K562 (cell line): Measurements from ENCODE around the gene MTRF1L. TPM values are rescaled to one million over a fixed set of nuclear protein-coding genes. Genes with fewer than 3 reads are reported as not detected.

Experiments used
- CAMTA2 ChIP-seq: fragments of 250-450 bp; sonication (Bioruptor Pico); conservative IDR thresholded peaks from 2 replicates; pipeline ENCODE4 v1.5.1; 2022
- EWSR1 ChIP-seq: fragments of 450-650 bp; IDR thresholded peaks from 2 replicates; pipeline ENCODE4 v1.6.1; 2018; ENCODE audit warnings: borderline replicate concordance, mild to moderate bottlenecking, low read depth, moderate library complexity; ENCODE audit not compliant: partially characterized antibody
- SIN3A ChIP-seq, 2 experiments: fragments of 150-350 bp in 1 of 2; IDR thresholded peaks; 2 replicates each; pipeline ENCODE4 v1.6.1; 2011 to 2016; ENCODE audit warnings: borderline replicate concordance in 2 of 2, low read depth in 2 of 2, low read length in 2 of 2, mild to moderate bottlenecking in 2 of 2, moderate library complexity in 2 of 2; ENCODE audit not compliant: control insufficient read depth in 1 of 2
- SMAD3 ChIP-seq: fragments of 450-650 bp; formaldehyde crosslinking; conservative IDR thresholded peaks from 2 replicates; pipeline ENCODE4 v1.4.0; 2020; ENCODE audit warnings: mild to moderate bottlenecking
- ZNF75A ChIP-seq: fragments of 450-650 bp; formaldehyde crosslinking; IDR thresholded peaks from 2 replicates; pipeline ENCODE4 v1.4.0; 2020; ENCODE audit warnings: mild to moderate bottlenecking
- polyA plus RNA-seq, 8 experiments: library from polyadenylated mRNA; depleted of rRNA in 4 of 8; stranded (reverse) in 5 of 8; unstranded in 3 of 8; fragments of >200 nt; fragmentation: Nextera tagmentation in 2 of 8; fragmentation: Illumina TruSeq in 1 of 8; extraction: Ambion mirVana in 2 of 8; extraction: Trizol in 1 of 8; gene quantifications; 2 replicates each; pipeline versions ENCODE4 v1.2.1 to v1.2.3, GENCODE V29; 2011 to 2014; ENCODE audit warnings: inconsistent platforms in 1 of 8, missing spikeins in 1 of 8
- total RNA-seq, 7 experiments: library from RNA; depleted of rRNA in 6 of 7; stranded (reverse); fragments of >200 nt in 6 of 7; fragmentation: Illumina TruSeq in 2 of 7; extraction: Trizol in 2 of 7; gene quantifications; 2 replicates each; pipeline versions ENCODE4 v1.2.1 to v1.2.3, GENCODE V29; 2011 to 2021; ENCODE audit warnings: low replicate concordance in 1 of 7
- TF ChIP-seq, protein P1 (sequence below): sonication (generic); formaldehyde crosslinking; IDR thresholded peaks from 2 replicates; pipeline ENCODE4 v1.8.0; 2022; ENCODE audit warnings: mild to moderate bottlenecking, missing genetic modification reagents

The MTRF1L gene
- total and polyA plus RNA-seq, 9 of the 15 experiments (the other 6 are each of a cell fraction or from before 2014, with no cell fraction given), result 10.7 to 34.0 (median 30.2) TPM

GRCh38 chr6:152969688-152970418 is 32.7 kb downstream of the MTRF1L start (continued):
- peak in 1 of 2 experiments; percentile 38; a peak in 1 of 4 replicates for TF ChIP-seq SIN3A (IDR thresholded peaks at IDR 0.05; ENCODE audit: borderline replicate concordance in 2 of 2, control insufficient read depth in 1 of 2, low read depth in 2 of 2, low read length in 2 of 2)
- TF ChIP-seq CAMTA2 (CRISPR knock-in tag), result 0 out of 2 replicates have a peak, but pooled peaks have one; percentile 10
- TF ChIP-seq EWSR1, result peak; percentile 36
- peak; percentile 34; the same call in 1 of the 2 replicates for TF ChIP-seq ZNF75A (CRISPR knock-in tag)
- TF ChIP-seq, protein P1, sequence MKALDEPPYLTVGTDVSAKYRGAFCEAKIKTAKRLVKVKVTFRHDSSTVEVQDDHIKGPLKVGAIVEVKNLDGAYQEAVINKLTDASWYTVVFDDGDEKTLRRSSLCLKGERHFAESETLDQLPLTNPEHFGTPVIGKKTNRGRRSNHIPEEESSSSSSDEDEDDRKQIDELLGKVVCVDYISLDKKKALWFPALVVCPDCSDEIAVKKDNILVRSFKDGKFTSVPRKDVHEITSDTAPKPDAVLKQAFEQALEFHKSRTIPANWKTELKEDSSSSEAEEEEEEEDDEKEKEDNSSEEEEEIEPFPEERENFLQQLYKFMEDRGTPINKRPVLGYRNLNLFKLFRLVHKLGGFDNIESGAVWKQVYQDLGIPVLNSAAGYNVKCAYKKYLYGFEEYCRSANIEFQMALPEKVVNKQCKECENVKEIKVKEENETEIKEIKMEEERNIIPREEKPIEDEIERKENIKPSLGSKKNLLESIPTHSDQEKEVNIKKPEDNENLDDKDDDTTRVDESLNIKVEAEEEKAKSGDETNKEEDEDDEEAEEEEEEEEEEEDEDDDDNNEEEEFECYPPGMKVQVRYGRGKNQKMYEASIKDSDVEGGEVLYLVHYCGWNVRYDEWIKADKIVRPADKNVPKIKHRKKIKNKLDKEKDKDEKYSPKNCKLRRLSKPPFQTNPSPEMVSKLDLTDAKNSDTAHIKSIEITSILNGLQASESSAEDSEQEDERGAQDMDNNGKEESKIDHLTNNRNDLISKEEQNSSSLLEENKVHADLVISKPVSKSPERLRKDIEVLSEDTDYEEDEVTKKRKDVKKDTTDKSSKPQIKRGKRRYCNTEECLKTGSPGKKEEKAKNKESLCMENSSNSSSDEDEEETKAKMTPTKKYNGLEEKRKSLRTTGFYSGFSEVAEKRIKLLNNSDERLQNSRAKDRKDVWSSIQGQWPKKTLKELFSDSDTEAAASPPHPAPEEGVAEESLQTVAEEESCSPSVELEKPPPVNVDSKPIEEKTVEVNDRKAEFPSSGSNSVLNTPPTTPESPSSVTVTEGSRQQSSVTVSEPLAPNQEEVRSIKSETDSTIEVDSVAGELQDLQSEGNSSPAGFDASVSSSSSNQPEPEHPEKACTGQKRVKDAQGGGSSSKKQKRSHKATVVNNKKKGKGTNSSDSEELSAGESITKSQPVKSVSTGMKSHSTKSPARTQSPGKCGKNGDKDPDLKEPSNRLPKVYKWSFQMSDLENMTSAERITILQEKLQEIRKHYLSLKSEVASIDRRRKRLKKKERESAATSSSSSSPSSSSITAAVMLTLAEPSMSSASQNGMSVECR (CRISPR knock-in tag), result no peak
- TF ChIP-seq SMAD3 (CRISPR knock-in tag), result no peak
- TF ChIP-seq, all 486 proteins: peak for 15
